H1 (cell line): ENCODE results near the gene CYP11A1. TPM values are rescaled to one million over a fixed set of nuclear protein-coding genes. Genes with fewer than 3 reads are reported as not detected.
A peak's percentile ranks its signal among the peaks of the same experiment; 100 is the strongest.

ENCODE experiments used
- CTCF ChIA-PET: fragments of 300-600 bp; sonication (Branson Sonifier 250); formaldehyde crosslinking; loops from one replicate; lab custom pipeline; 2021; ENCODE audit not compliant: partially characterized antibody; lab: Charles Lee
- POLR2A ChIA-PET: fragments of 300-600 bp; sonication (Branson Sonifier 250); formaldehyde crosslinking; loops from one replicate; lab custom pipeline; 2021; ENCODE audit warnings: inconsistent platforms; ENCODE audit not compliant: partially characterized antibody; lab: Charles Lee
- DNase-seq, 2 experiments: peaks; one replicate each; pipeline versions ENCODE4 v3.0.0 to v3.0.0-alpha.2; 2010 to 2022; ENCODE audit warnings: low spot score in 2 of 2, low read depth in 1 of 2, mixed read lengths in 1 of 2
- FAIRE-seq: peaks from 2 replicates; lab custom pipeline; 2011; peaks lifted over from hg19 to GRCh38; lab: Jason Lieb, UNC
- H2AFZ ChIP-seq: 2 replicates; pipeline ENCODE4 v1.8.1; 2012; ENCODE audit warnings: low read length, inconsistent platforms
- H2AK5ac ChIP-seq: 2 replicates; pipeline ENCODE4 v1.6.1; 2013; ENCODE audit warnings: low read depth, low read length
- H2BK120ac ChIP-seq: replicated peaks from 2 replicates; pipeline ENCODE3; 2013; ENCODE audit warnings: low read depth, low read length, inconsistent platforms
- H2BK12ac ChIP-seq: 2 replicates; pipeline ENCODE4 v1.6.1; 2013; ENCODE audit warnings: low read depth, low read length
- H2BK15ac ChIP-seq: 2 replicates; pipeline ENCODE4 v1.6.1; 2013; ENCODE audit warnings: low read length
- H2BK20ac ChIP-seq: 2 replicates; pipeline ENCODE4 v1.6.1; 2013; ENCODE audit warnings: low read length
- H2BK5ac ChIP-seq: 2 replicates; pipeline ENCODE4 v1.6.1; 2013; ENCODE audit warnings: low read depth, low read length
- H3K14ac ChIP-seq: 2 replicates; pipeline ENCODE4 v1.6.1; 2013; ENCODE audit warnings: inconsistent platforms; ENCODE audit not compliant: insufficient read length
- H3K18ac ChIP-seq: 2 replicates; pipeline ENCODE4 v1.6.1; 2013; ENCODE audit warnings: low read length; ENCODE audit errors: extremely low read depth
- H3K23ac ChIP-seq: 2 replicates; pipeline ENCODE4 v1.6.1; 2013; ENCODE audit warnings: inconsistent platforms; ENCODE audit not compliant: insufficient read length
- H3K23me2 ChIP-seq: 2 replicates; pipeline ENCODE4 v1.6.1; 2013; ENCODE audit warnings: low read depth, low read length
- H3K27ac ChIP-seq: 2 replicates; pipeline ENCODE4 v1.6.1; 2011; ENCODE audit warnings: low read depth, low read length, inconsistent platforms
- H3K27me3 ChIP-seq, 4 experiments: replicated peaks in 1 of 4; 1 replicate in 1 of 4; 2 replicates in 3 of 4; pipeline versions ENCODE4 v1.6.1 to v1.8.1; 2011 to 2013; ENCODE audit warnings: low read length in 3 of 4, mild to moderate bottlenecking in 3 of 4, inconsistent platforms in 2 of 4, mixed read lengths in 2 of 4, moderate library complexity in 1 of 4; ENCODE audit not compliant: control insufficient read depth in 3 of 4, insufficient read depth in 3 of 4; ENCODE audit errors: extremely low read depth in 1 of 4
- H3K36me3 ChIP-seq, 4 experiments: 2 replicates each; pipeline versions ENCODE4 v1.6.1 to v1.8.1; 2011 to 2013; ENCODE audit warnings: mild to moderate bottlenecking in 4 of 4, low read length in 3 of 4, moderate library complexity in 2 of 4, control low read depth in 1 of 4, inconsistent platforms in 1 of 4; ENCODE audit not compliant: insufficient read depth in 4 of 4, control insufficient read depth in 2 of 4
- H3K4ac ChIP-seq: replicated peaks from 2 replicates; pipeline ENCODE3; 2013; ENCODE audit warnings: low read length, low read depth, mixed read lengths, inconsistent platforms; ENCODE audit not compliant: insufficient read length
- H3K4me1 ChIP-seq, 4 experiments: replicated peaks in 1 of 4; 1 replicate in 1 of 4; 2 replicates in 3 of 4; pipeline versions ENCODE4 v1.6.1 to v1.8.1; 2011 to 2013; ENCODE audit warnings: low read length in 3 of 4, inconsistent platforms in 2 of 4, mixed read lengths in 1 of 4; ENCODE audit not compliant: insufficient read depth in 4 of 4, control insufficient read depth in 3 of 4
- H3K4me2 ChIP-seq, 2 experiments: 2 replicates each; pipeline versions ENCODE4 v1.6.1 to v1.8.1; 2011 to 2013; ENCODE audit warnings: low read depth in 2 of 2, low read length in 2 of 2, control low read depth in 1 of 2, inconsistent platforms in 1 of 2, mild to moderate bottlenecking in 1 of 2; ENCODE audit not compliant: insufficient read depth in 1 of 2
- H3K4me3 ChIP-seq, 4 experiments: fragments of 200-600, 300-600 bp in 1 of 4; sonication (generic), shearing (Covaris generic), sonication (Bioruptor Twin) in 1 of 4; 2 replicates each; pipeline versions ENCODE4 v1.5.1 to v1.8.1; 2011 to 2016; ENCODE audit warnings: low read length in 4 of 4, low read depth in 3 of 4, control low read depth in 2 of 4, inconsistent platforms in 2 of 4, mild to moderate bottlenecking in 2 of 4, mixed read lengths in 1 of 4, moderate library complexity in 1 of 4; ENCODE audit not compliant: insufficient read depth in 2 of 4; ENCODE audit errors: extremely low read depth in 1 of 4
- H3K56ac ChIP-seq: replicated peaks from 2 replicates; pipeline ENCODE3; 2013; ENCODE audit warnings: low read depth, mild to moderate bottlenecking, mixed read lengths, low read length, inconsistent platforms; ENCODE audit not compliant: insufficient read length
- H3K79me1 ChIP-seq: 2 replicates; pipeline ENCODE4 v1.6.1; 2013; ENCODE audit warnings: low read depth, low read length, control low read depth
- H3K79me2 ChIP-seq, 2 experiments: 2 replicates each; pipeline versions ENCODE4 v1.6.1 to v1.8.1; 2012 to 2013; ENCODE audit warnings: low read length in 2 of 2, mild to moderate bottlenecking in 2 of 2, inconsistent platforms in 1 of 2; ENCODE audit not compliant: insufficient read depth in 2 of 2, control insufficient read depth in 1 of 2
- H3K9ac ChIP-seq, 4 experiments: replicated peaks in 1 of 4; 1 replicate in 1 of 4; 2 replicates in 3 of 4; pipeline versions ENCODE4 v1.6.1 to v1.8.1; 2011 to 2013; ENCODE audit warnings: low read depth in 3 of 4, low read length in 3 of 4, control low read depth in 2 of 4, mild to moderate bottlenecking in 2 of 4, moderate library complexity in 2 of 4, inconsistent platforms in 1 of 4; ENCODE audit errors: extremely low read depth in 1 of 4
- H3K9me3 ChIP-seq, 2 experiments: 2 replicates each; pipeline versions ENCODE4 v1.6.1 to v1.8.1; 2012 to 2013; ENCODE audit warnings: mild to moderate bottlenecking in 2 of 2, moderate library complexity in 2 of 2, control low read depth in 1 of 2, inconsistent platforms in 1 of 2, low read depth in 1 of 2, low read length in 1 of 2, mixed read lengths in 1 of 2; ENCODE audit not compliant: insufficient read depth in 2 of 2
- H4K20me1 ChIP-seq, 2 experiments: replicated peaks in 1 of 2; 2 replicates each; pipeline versions ENCODE3 to v1.8.1; 2011 to 2013; ENCODE audit warnings: inconsistent platforms in 2 of 2, low read length in 2 of 2, mild to moderate bottlenecking in 1 of 2; ENCODE audit not compliant: insufficient read depth in 2 of 2, control insufficient read depth in 1 of 2
- H4K5ac ChIP-seq: 2 replicates; pipeline ENCODE4 v1.6.1; 2013; ENCODE audit warnings: low read length, low read depth, mixed read lengths, inconsistent platforms; ENCODE audit not compliant: insufficient read length
- H4K8ac ChIP-seq: 2 replicates; pipeline ENCODE4 v1.8.0; 2013; ENCODE audit warnings: mild to moderate bottlenecking, moderate library complexity, low read length, inconsistent platforms; ENCODE audit not compliant: insufficient read depth; ENCODE audit errors: extremely low read depth
- H4K91ac ChIP-seq: replicated peaks from 2 replicates; pipeline ENCODE3; 2013; ENCODE audit warnings: low read length, mixed read lengths, inconsistent platforms; ENCODE audit not compliant: insufficient read length
- HDAC2 ChIP-seq, 2 experiments: fragments of 300-600 bp in 1 of 2; sonication (generic) in 1 of 2; IDR thresholded peaks; 2 replicates each; pipeline ENCODE4 v1.6.1; 2011 to 2012; ENCODE audit warnings: low read depth in 2 of 2, low read length in 2 of 2, mild to moderate bottlenecking in 2 of 2, moderate library complexity in 2 of 2, borderline replicate concordance in 1 of 2, inconsistent platforms in 1 of 2
- KDM1A ChIP-seq: fragments of 200-600, 300-600 bp; sonication (generic); IDR thresholded peaks from 2 replicates; pipeline ENCODE4 v1.7.1; 2016; ENCODE audit warnings: mild to moderate bottlenecking, low read length, borderline replicate concordance
- NANOG ChIP-seq: IDR thresholded peaks from 2 replicates; pipeline ENCODE4 v1.6.1; 2011; ENCODE audit warnings: low read length, low read depth, mild to moderate bottlenecking, inconsistent platforms; ENCODE audit not compliant: insufficient read depth, poor library complexity, severe bottlenecking
- WGBS, 2 experiments: shearing (Covaris generic) in 1 of 2; methylation state at CpG; one replicate each; pipeline versions ENCODE4 v1.1.6 to v1.1.7; 2013 to 2015; ENCODE audit warnings: low lambda C conversion rate in 2 of 2, mixed read lengths in 2 of 2, inconsistent platforms in 1 of 2, low coverage in 1 of 2, missing lambda C conversion rate in 1 of 2; ENCODE audit not compliant: insufficient replicate concordance in 2 of 2, insufficient coverage in 1 of 2, insufficient read length in 1 of 2; ENCODE audit errors: extremely low coverage in 1 of 2, missing lambda C conversion rate in 1 of 2; 5-methylcytosine and 5-hydroxymethylcytosine counted together
- polyA plus RNA-seq, 7 experiments: library from polyadenylated mRNA; depleted of rRNA in 3 of 7; stranded (reverse) in 5 of 7; unstranded in 2 of 7; fragments of >200 nt in 5 of 7; fragments of 200-250 nt in 2 of 7; gene quantifications; 1 replicate in 5 of 7; 2 replicates in 1 of 7; 4 replicates in 1 of 7; pipeline versions ENCODE4 v1.2.1 to v1.2.3, GENCODE V29; 2011 to 2013; ENCODE audit warnings: missing spikeins in 2 of 7, mixed read lengths in 2 of 7
- total RNA-seq: library from RNA; stranded (reverse); fragmentation: NEBNext Ultra II Directional; extraction: Animal tissue kit (Norgen Biotek cat#: 25700); gene quantifications from 2 replicates; pipeline ENCODE4 v1.2.1, GENCODE V29; 2021

CYP11A1 gene
- total and polyA plus RNA-seq, 2 of the 8 experiments (the other 6 are each of a cell fraction or from before 2014, with no cell fraction given): 1.9 to 7.2 TPM

DNA sequence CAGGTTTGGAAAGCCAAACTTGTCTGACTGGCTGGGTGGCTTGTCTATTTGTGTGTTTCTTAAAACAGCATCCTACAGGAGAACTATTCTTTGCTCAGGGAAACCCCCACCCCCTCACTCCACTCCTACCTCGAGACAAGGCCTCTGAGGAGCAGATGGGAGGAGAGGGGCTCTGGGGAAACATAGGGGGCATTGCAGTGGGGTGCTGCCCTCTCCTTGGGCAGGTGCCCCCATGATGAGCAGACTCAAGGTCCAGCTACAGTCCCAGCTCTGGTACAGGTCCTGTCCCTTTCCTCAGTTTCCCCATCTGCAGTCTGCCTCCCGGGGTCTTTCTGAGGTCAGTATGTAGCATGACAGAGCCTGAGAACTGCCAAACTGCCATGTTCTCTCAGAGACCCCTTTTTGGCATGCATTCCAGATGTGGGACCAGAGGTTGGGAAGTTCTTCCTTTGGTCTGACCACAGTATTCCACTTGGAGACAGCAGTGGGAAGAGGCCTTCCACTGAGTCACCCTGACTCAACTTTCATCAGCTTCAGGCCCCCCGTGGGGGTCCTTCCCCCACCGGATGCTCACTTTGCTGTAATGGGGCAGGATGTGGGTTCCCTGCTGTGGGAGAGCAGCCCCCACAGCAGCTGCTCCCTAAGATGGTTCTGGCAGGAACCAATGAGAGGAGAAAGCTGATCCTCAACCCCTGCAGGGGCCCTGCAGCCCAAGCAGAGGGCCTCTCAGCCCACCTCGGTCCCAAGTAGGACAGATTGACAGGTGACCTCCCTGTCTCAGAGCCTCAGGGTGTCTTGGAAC is 32.3 kb upstream of the CYP11A1 start:
- ChIA-PET CTCF (interaction anchor here (0.7 to 2.9 kb wide), 8 partner anchors 9 to 718 kb away, joined by 3 to 19 read pairs (median 4); no protein-coding TSS in a partner anchor), POLR2A (interaction anchor here (1.3 to 2.3 kb wide), 2 partner anchors 10 to 15 kb away, joined by 3 to 5 read pairs; no protein-coding TSS in a partner anchor)
- H3K56ac ChIP-seq: no peak overlapping the region
- TF ChIP-seq HDAC2 (IDR thresholded peaks at IDR 0.05; ENCODE audit: borderline replicate concordance in 1 of 2, low read depth in 2 of 2, low read length in 2 of 2): 0 out of 4 replicates have a peak, but pooled peaks of 1 of the 2 experiments have one; percentile 26
- TF ChIP-seq KDM1A: peak; percentile 82
- no peak for TF ChIP-seq NANOG
- H3K79me2 ChIP-seq: no peaks in the 10 kb centered on the region
- no peak overlapping the region for H3K14ac ChIP-seq
- H2BK5ac ChIP-seq: no peak overlapping the region
- DNase-seq: no peak
- WGBS, 2 experiments: 83% methylated on average over 5 of the region's 5 CpGs; no CpG with 5 or more reads in 1 of the 2 experiments
- H3K27me3 ChIP-seq: no peaks in the 10 kb centered on the region; a peak in 1 of 7 replicates
- no peaks in the 10 kb centered on the region; the same call in 1 of the 2 replicates for H3K23me2 ChIP-seq
- H3K4me2 ChIP-seq: no peak overlapping the region
- no peaks in the 10 kb centered on the region for H3K9me3 ChIP-seq
- H4K91ac ChIP-seq: no peak overlapping the region
- FAIRE-seq: no peak
- H4K8ac ChIP-seq: peak overlapping the region; percentile 29; the same call in 1 of the 2 replicates
- no peaks in the 10 kb centered on the region for H4K20me1 ChIP-seq
- H3K4ac ChIP-seq: no peak overlapping the region
- no peaks in the 10 kb centered on the region for H3K79me1 ChIP-seq
- no peak overlapping the region for H2AFZ ChIP-seq
- H2AK5ac ChIP-seq: no peak overlapping the region; the same call in 1 of the 2 replicates
- H3K9ac ChIP-seq: no peak overlapping the region
- H2BK20ac ChIP-seq: no peak overlapping the region
- H3K23ac ChIP-seq: no peak overlapping the region
- H4K5ac ChIP-seq: no peak overlapping the region
- no peaks in the 10 kb centered on the region for H3K36me3 ChIP-seq
- H3K27ac ChIP-seq: no peak overlapping the region
- peaks cover 0 to 10% (median 7%) of the 10 kb centered on the region in 4 experiments; a peak in 4 of 7 replicates for H3K4me1 ChIP-seq
- no peak overlapping the region for H2BK15ac ChIP-seq
- no peak overlapping the region for H3K18ac ChIP-seq
- H2BK120ac ChIP-seq: no peak overlapping the region
- no peak overlapping the region for H3K4me3 ChIP-seq
- no peak overlapping the region for H2BK12ac ChIP-seq
